ENCODE measurements around the gene TNFRSF25.

GRCh38 chr1:6472391-6472790 lies 6.4 kb upstream of the TNFRSF25 start:
- TF ChIP-seq SIN3A (IDR thresholded peaks at IDR 0.05; ENCODE audit: borderline replicate concordance, insufficient read depth, low read length) = no peak
- TF ChIP-seq REST (IDR thresholded peaks at IDR 0.05; ENCODE audit: insufficient read depth in 1 of 2, low read depth in 2 of 2, low read length in 2 of 2) = no peak
- no peak for TF ChIP-seq TAF1 (IDR thresholded peaks at IDR 0.05; ENCODE audit: borderline replicate concordance, insufficient read depth, low read length)
- no peak for TF ChIP-seq POLR2AphosphoS5 (IDR thresholded peaks at IDR 0.05; ENCODE audit: low read depth, low read length)
- no peak for TF ChIP-seq FOXP2 (optimal IDR thresholded peaks at IDR 0.05; ENCODE audit: borderline replicate concordance, extremely low read depth, extremely low read length, insufficient read depth)

Data from PFSK-1 (cell line).